Measurements from ENCODE around the gene FEN1. TPM values are rescaled to one million over a fixed set of nuclear protein-coding genes. Genes with fewer than 3 reads are reported as not detected.

The FEN1 gene
- total RNA-seq, 2 donors from 2014 or later, result 7.7 to 13.3 TPM

Other genes starting within 250 kb of the FEN1 start
- gene SYT7, start 211.8 kb upstream of the FEN1 start, total RNA-seq, result 10 to 100 TPM; 18.6 to 24.1 TPM
- 10 to 100 TPM; 10.7 to 12.2 TPM for gene DAGLA, start 112.5 kb upstream of the FEN1 start, total RNA-seq
- gene MYRF, start 40.3 kb upstream of the FEN1 start, total RNA-seq, result 10 to 100 TPM in 1 of 2 donors, 1 to 10 TPM in 1; 4.6 to 15.6 TPM
- 10 to 100 TPM; 87.3 to 91.8 TPM for gene TMEM258, start 312 bp upstream of the FEN1 start, total RNA-seq
- 1 to 10 TPM; 3.2 to 5.1 TPM for gene FADS1, start 24.1 kb downstream of the FEN1 start, total RNA-seq
- 1 to 10 TPM; 3.1 to 5.6 TPM for gene FADS2, start 35.4 kb downstream of the FEN1 start, total RNA-seq
- gene FADS3, start 98.6 kb downstream of the FEN1 start, total RNA-seq, result 10 to 100 TPM in 1 of 2 donors, 1 to 10 TPM in 1; 6.9 to 18.7 TPM
- gene RAB3IL1, start 124.7 kb downstream of the FEN1 start, total RNA-seq, result 1 to 10 TPM; 3.1 to 7.0 TPM
- gene BEST1, start 157.4 kb downstream of the FEN1 start, total RNA-seq, result 1 to 10 TPM in 1 of 2 donors, under 1 TPM in 1; 0.64 to 1.6 TPM
- gene FTH1, start 174.7 kb downstream of the FEN1 start, total RNA-seq, result 1,000 to 10,000 TPM; 4,322 to 5,591 TPM